ENCODE results near the gene RNPC3.
"Not testable (repeated sequence)": the region's sequence is repeated elsewhere in the genome, so short reads cannot be mapped to it uniquely, and the experiment has no call there.

DNA sequence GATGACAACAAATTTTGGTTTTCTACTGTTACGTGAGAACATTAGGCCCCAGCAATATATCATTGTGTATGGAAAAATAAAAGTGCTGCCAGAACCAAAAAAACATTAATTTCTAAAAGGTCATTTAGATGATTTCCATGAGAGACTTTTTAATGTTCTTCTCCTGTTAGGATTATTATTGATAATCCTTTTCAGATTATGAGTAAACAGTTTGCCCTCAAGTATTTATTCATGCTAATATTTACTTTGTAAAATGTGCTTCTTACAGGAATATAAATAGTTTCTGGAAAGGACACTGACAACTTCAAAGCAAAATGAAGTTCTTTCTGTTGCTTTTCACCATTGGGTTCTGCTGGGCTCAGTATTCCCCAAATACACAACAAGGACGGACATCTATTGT, 45.8 kb downstream of the RNPC3 start, which contains the start of gene AMY2B:
- TF ChIP-seq CTCF, EZH2, EZH2phosphoT487 (IDR thresholded peaks at IDR 0.05): not testable (repeated sequence)

All from neural progenitor cell (in vitro differentiated cells).